Measurements from ENCODE around the gene PTGER3. TPM values are rescaled to one million over a fixed set of nuclear protein-coding genes. Genes with fewer than 3 reads are reported as not detected.

PTGER3 gene
- total RNA-seq, 2 experiments from 2014 or later, result 2.8 to 3.4 TPM

- Mint-ChIP-seq H3K27me3 (ENCODE audit: low read depth) (peaks cover 39% of the 10 kb centered on the region), H3K27ac (no peak overlapping the region), H3K4me3 (no peak overlapping the region), H3K36me3 (ENCODE audit: low read depth) (no peaks in the 10 kb centered on the region), H3K9me3 (ENCODE audit: insufficient read depth) (no peaks in the 10 kb centered on the region), H3K4me1 (ENCODE audit: low read depth) (peaks cover 21% of the 10 kb centered on the region)
- no peak for ATAC-seq
- POLR2A ChIA-PET, result no interaction called here
- CTCF ChIA-PET, result interaction anchor here (0.8 to 1.5 kb wide), 10 partner anchors 8 to 615 kb away, joined by 3 to 10 read pairs (median 4); partner anchors contain the start of gene ZRANB2
- DNase-seq, result peak; percentile 48
These were observed 2.5 kb upstream of the PTGER3 start for GRCh38 chr1:71049951-71050598.

GRCh38 chr1:71046891-71047634 lies 553 bp downstream of the PTGER3 start:
- CTCF ChIA-PET, result interaction anchor here (1.6 kb wide), 1 partner anchor 33 kb away, joined by 3 read pairs; the partner anchor contains the start of gene ZRANB2
- H3K36me3 Mint-ChIP-seq (ENCODE audit: low read depth), result no peaks in the 10 kb centered on the region
- peaks cover 44% of the 10 kb centered on the region for H3K27me3 Mint-ChIP-seq (ENCODE audit: low read depth)
- DNase-seq (peak; percentile 32), ATAC-seq (peak; percentile 59)
- H3K9me3 Mint-ChIP-seq (ENCODE audit: insufficient read depth), result no peaks in the 10 kb centered on the region
- peaks cover 21% of the 10 kb centered on the region for H3K4me1 Mint-ChIP-seq (ENCODE audit: low read depth)
- POLR2A ChIA-PET, result interaction anchor here (0.9 to 1.7 kb wide), 3 partner anchors 11 to 33 kb away, joined by 3 to 4 read pairs (median 3); partner anchors contain the start of gene ZRANB2
- H3K27ac Mint-ChIP-seq, result no peak overlapping the region
- peak overlapping the region; percentile 75 for H3K4me3 Mint-ChIP-seq

GRCh38 chr1:71045463-71046028 lies 2.1 kb downstream of the PTGER3 start:
- peak overlapping the region; percentile 26 for H3K4me3 Mint-ChIP-seq
- peaks cover 25% of the 10 kb centered on the region for H3K4me1 Mint-ChIP-seq (ENCODE audit: low read depth)
- DNase-seq (no peak), ATAC-seq (no peak)
- CTCF ChIA-PET, result interaction anchor here (1.6 kb wide), 1 partner anchor 35 kb away, joined by 3 read pairs; the partner anchor contains the start of gene ZRANB2
- no peak overlapping the region for H3K27ac Mint-ChIP-seq
- no peaks in the 10 kb centered on the region for H3K36me3 Mint-ChIP-seq (ENCODE audit: low read depth)
- peaks cover 51% of the 10 kb centered on the region for H3K27me3 Mint-ChIP-seq (ENCODE audit: low read depth)
- POLR2A ChIA-PET, result no interaction called here
- H3K9me3 Mint-ChIP-seq (ENCODE audit: insufficient read depth), result no peaks in the 10 kb centered on the region

GRCh38 chr1:71044833-71045232 lies 2.8 kb downstream of the PTGER3 start:
- ATAC-seq, result no peak
- H3K4me3 Mint-ChIP-seq, result no peak overlapping the region
- ChIA-PET POLR2A (no interaction called here), CTCF (no interaction called here)
- H3K27ac Mint-ChIP-seq, result no peak overlapping the region
- no peak for DNase-seq
- no peaks in the 10 kb centered on the region for H3K9me3 Mint-ChIP-seq (ENCODE audit: insufficient read depth)
- H3K36me3 Mint-ChIP-seq (ENCODE audit: low read depth), result no peaks in the 10 kb centered on the region
- peaks cover 49% of the 10 kb centered on the region for H3K27me3 Mint-ChIP-seq (ENCODE audit: low read depth)
- H3K4me1 Mint-ChIP-seq (ENCODE audit: low read depth), result peaks cover 23% of the 10 kb centered on the region

GRCh38 chr1:71043065-71043464 lies 4.6 kb downstream of the PTGER3 start:
- H3K27me3 Mint-ChIP-seq (ENCODE audit: low read depth), result peaks cover 45% of the 10 kb centered on the region

GRCh38 chr1:71041806-71042205 lies 5.8 kb downstream of the PTGER3 start:
- POLR2A ChIA-PET, result interaction anchor here (0.6 kb wide), 1 partner anchor 17 kb away, joined by 3 read pairs; no protein-coding TSS in a partner anchor
- CTCF ChIA-PET, result no interaction called here
- H3K36me3 Mint-ChIP-seq (ENCODE audit: low read depth), result no peaks in the 10 kb centered on the region

More at GRCh38 chr1:71043065-71043464, 4.6 kb downstream of the PTGER3 start:
- Mint-ChIP-seq H3K9me3 (ENCODE audit: insufficient read depth) (no peaks in the 10 kb centered on the region), H3K27ac (no peak overlapping the region), H3K36me3 (ENCODE audit: low read depth) (no peaks in the 10 kb centered on the region), H3K4me1 (ENCODE audit: low read depth) (peaks cover 19% of the 10 kb centered on the region), H3K4me3 (no peak overlapping the region)
- CTCF ChIA-PET, result no interaction called here
- ATAC-seq, result no peak
- POLR2A ChIA-PET, result no interaction called here
- no peak for DNase-seq

GRCh38 chr1:71039661-71040262 lies 7.9 kb downstream of the PTGER3 start:
- H3K27ac Mint-ChIP-seq, result no peak overlapping the region
- peaks cover 28% of the 10 kb centered on the region for H3K27me3 Mint-ChIP-seq (ENCODE audit: low read depth)
- H3K4me3 Mint-ChIP-seq, result no peak overlapping the region
- H3K9me3 Mint-ChIP-seq (ENCODE audit: insufficient read depth), result no peaks in the 10 kb centered on the region
- no peaks in the 10 kb centered on the region for H3K36me3 Mint-ChIP-seq (ENCODE audit: low read depth)
- peaks cover 8% of the 10 kb centered on the region for H3K4me1 Mint-ChIP-seq (ENCODE audit: low read depth)
- DNase-seq (no peak), ATAC-seq (no peak)
- ChIA-PET POLR2A (no interaction called here), CTCF (interaction anchor here (0.7 kb wide), 1 partner anchor 302 kb away, joined by 4 read pairs; no protein-coding TSS in a partner anchor)

More at GRCh38 chr1:71041806-71042205, 5.8 kb downstream of the PTGER3 start:
- ATAC-seq, result no peak
- no peak for DNase-seq
- Mint-ChIP-seq H3K9me3 (ENCODE audit: insufficient read depth) (no peaks in the 10 kb centered on the region), H3K27ac (no peak overlapping the region), H3K27me3 (ENCODE audit: low read depth) (peaks cover 37% of the 10 kb centered on the region), H3K4me3 (no peak overlapping the region), H3K4me1 (ENCODE audit: low read depth) (peaks cover 10% of the 10 kb centered on the region)

GRCh38 chr1:71038942-71039341 lies 8.7 kb downstream of the PTGER3 start:
- CTCF ChIA-PET, result no interaction called here
- DNase-seq (no peak), ATAC-seq (no peak)
- Mint-ChIP-seq H3K9me3 (ENCODE audit: insufficient read depth) (no peaks in the 10 kb centered on the region), H3K4me3 (no peak overlapping the region), H3K27me3 (ENCODE audit: low read depth) (peaks cover 27% of the 10 kb centered on the region), H3K27ac (no peak overlapping the region), H3K36me3 (ENCODE audit: low read depth) (no peaks in the 10 kb centered on the region), H3K4me1 (ENCODE audit: low read depth) (peaks cover 8% of the 10 kb centered on the region)
- POLR2A ChIA-PET, result no interaction called here

GRCh38 chr1:71037829-71038620 lies 9.6 kb downstream of the PTGER3 start:
- Mint-ChIP-seq H3K4me1 (ENCODE audit: low read depth) (peaks cover 8% of the 10 kb centered on the region), H3K4me3 (no peak overlapping the region), H3K27ac (no peak overlapping the region), H3K27me3 (ENCODE audit: low read depth) (peaks cover 31% of the 10 kb centered on the region), H3K9me3 (ENCODE audit: insufficient read depth) (no peaks in the 10 kb centered on the region), H3K36me3 (ENCODE audit: low read depth) (no peaks in the 10 kb centered on the region)
- no peak for ATAC-seq
- POLR2A ChIA-PET, result no interaction called here
- CTCF ChIA-PET, result interaction anchor here (1.0 kb wide), 1 partner anchor 12 kb away, joined by 3 read pairs; no protein-coding TSS in a partner anchor
- DNase-seq, result no peak

GRCh38 chr1:71037066-71037465 lies 10.6 kb downstream of the PTGER3 start:
- Mint-ChIP-seq H3K27ac (no peak overlapping the region), H3K4me3 (no peak overlapping the region), H3K36me3 (ENCODE audit: low read depth) (no peaks in the 10 kb centered on the region), H3K9me3 (ENCODE audit: insufficient read depth) (no peaks in the 10 kb centered on the region), H3K4me1 (ENCODE audit: low read depth) (peaks cover 8% of the 10 kb centered on the region), H3K27me3 (ENCODE audit: low read depth) (peaks cover 32% of the 10 kb centered on the region)
- POLR2A ChIA-PET, result no interaction called here
- no peak for DNase-seq
- CTCF ChIA-PET, result interaction anchor here (1.0 kb wide), 1 partner anchor 13 kb away, joined by 3 read pairs; no protein-coding TSS in a partner anchor
- ATAC-seq, result no peak

- Mint-ChIP-seq H3K9me3 (ENCODE audit: insufficient read depth) (no peaks in the 10 kb centered on the region), H3K4me3 (no peak overlapping the region), H3K4me1 (ENCODE audit: low read depth) (peaks cover 4% of the 10 kb centered on the region), H3K36me3 (ENCODE audit: low read depth) (no peaks in the 10 kb centered on the region), H3K27ac (no peak overlapping the region), H3K27me3 (ENCODE audit: low read depth) (peaks cover 20% of the 10 kb centered on the region)
- CTCF ChIA-PET, result no interaction called here
- DNase-seq, result no peak
- POLR2A ChIA-PET, result no interaction called here
- no peak for ATAC-seq
These were observed 14.5 kb downstream of the PTGER3 start for GRCh38 chr1:71033136-71033535.
